ENCODE results near the gene DBR1.
A peak's percentile ranks its signal among the peaks of the same experiment; 100 is the strongest.
"Not testable (repeated sequence)": the region's sequence is repeated elsewhere in the genome, so short reads cannot be mapped to it uniquely, and the experiment has no call there.

Gene DBR1

DNA sequence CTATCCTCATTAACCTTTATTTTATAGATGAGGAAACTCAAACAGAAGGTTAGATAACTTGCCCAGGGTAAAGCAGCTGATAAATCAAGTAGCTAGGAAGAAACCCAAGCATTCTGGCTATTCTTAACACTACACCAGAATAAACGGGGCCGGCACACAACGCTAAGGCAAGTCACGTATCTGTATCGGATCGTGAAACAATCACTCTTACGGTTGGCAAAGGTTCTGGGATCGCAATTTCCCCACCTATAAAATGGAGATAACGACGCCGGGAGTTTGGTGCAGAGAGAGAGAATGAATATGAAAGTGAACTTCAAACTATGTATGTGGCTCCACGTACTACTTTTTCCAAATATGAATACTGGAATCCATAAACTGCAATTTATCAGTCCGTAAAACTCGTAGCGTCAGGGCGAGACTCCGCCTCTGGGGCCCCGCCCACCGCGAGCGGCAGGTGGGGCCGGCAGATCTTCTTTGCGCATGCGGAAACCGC is 12.1 kb upstream of the DBR1 start:
- peak; percentile 93 for DNase-seq

DNA sequence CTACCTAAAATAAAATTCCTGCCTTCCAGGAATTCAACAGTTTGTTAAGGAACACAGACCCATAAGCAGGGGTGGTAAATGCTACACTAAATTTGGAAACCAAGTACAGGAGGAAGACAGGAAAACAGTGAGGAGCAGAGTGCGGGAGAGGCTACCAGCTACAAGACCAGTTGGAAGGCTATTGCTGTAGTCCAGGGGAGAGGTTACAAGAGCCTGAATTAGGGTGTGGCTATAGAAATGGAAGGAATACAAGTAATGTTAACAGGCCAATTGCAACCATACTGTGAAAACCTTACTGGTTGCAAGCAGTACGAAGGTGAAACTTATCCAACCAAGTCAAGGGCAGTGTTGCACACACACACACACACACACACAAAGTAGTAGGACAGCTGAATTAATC is 11.5 kb upstream of the DBR1 start:
- no peak for DNase-seq

DNA sequence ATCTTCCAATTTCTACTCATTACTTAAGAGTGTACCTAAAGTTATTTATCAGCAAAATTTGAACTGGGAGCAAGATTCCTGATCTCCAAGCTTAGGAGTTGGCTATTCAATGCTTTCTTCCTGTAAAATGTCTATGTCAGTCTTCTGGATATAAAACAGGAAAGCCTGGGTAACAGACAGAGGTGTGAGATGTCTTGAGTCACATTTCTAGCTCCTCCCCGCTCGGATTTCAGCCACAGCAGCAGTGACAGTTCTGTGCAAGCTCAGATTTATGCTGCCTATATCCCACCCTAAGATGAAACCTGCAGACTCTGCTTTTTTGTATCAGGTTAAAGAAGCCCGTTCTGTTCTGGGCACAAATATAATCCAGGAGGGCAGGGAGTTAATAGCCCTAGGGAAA is 10.3 kb upstream of the DBR1 start:
- no peak for DNase-seq

DNA sequence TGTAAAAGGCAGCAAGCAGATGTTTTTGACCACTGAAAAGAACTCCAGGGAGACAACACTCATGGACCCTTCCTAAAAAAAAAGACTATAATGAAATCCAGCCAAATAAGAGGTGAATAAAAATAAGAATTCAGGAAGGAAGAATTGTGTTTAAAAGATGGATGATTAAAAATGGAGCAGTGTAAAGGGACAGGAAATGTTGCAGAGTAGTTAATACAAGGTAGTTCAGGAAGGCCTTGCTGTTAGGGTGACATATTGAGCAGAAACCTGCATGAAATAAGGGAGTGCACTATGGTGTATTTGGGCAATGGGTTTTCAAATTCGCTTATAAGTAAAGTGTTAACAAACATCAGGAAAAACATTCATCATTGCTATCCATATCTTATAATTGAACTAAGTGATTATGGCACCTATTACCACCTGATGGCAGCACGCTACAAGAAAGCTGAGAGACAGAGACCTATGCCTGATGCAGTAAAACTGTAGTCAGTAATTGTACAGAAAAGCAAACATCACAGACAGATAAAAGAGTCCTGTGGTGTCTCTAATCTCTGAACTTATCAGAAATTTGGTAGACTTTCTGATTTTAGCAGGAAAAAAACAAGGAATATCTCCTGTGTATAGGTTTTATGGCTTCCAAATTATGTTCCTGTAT is 5.8 kb upstream of the DBR1 start:
- DNase-seq, result peak; percentile 64

DNA sequence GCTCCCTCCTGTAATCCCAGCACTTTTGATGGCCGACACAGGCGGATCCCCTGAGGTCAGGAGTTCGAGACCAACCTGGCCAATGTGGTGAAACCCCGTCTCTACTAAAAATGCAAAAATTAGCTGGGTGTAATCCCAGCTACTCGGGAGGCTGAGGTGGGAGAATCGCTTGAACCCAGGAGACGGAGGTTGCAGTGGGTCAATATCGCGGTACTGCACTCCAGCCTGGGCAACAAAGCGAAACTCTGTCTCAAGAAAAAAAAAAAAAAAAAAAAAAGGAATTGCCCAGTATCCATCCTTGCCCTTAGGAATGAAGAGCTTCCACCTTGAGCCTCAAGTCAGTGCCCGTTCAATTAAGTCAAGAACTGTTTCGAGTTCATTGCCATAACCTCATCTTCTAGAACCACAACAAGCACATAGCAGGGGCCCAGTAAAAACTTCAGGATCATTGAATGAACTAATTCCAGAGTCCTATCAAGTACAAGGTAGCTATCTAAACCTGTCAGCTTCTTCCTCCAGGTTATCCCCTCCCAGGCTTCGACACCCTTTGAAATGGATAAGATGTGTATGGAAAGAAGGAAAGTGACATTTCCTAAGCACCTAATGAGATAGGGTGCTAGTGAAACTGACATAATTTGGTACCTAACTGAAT is 826 bp downstream of the DBR1 start:
- no peak for DNase-seq

DNA sequence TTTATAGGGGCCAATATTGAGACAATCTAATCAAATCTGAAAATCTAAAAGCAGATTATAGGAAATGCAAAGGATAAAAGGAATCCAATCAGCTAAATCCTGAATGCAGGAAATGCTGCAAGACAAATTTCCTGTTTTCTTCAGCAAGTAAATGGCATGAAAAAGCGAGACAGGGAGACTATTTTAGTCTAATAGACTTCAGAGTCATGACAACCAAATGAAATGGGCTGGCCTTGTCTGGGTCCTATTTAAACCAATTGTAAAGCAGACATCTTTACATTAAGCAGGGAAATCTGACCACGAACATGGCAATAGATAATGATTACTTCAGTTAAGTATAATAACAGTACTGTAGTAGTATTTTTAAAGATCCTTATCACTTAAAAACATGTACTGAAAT is 2.1 kb downstream of the DBR1 start:
- no peak for DNase-seq

DNA sequence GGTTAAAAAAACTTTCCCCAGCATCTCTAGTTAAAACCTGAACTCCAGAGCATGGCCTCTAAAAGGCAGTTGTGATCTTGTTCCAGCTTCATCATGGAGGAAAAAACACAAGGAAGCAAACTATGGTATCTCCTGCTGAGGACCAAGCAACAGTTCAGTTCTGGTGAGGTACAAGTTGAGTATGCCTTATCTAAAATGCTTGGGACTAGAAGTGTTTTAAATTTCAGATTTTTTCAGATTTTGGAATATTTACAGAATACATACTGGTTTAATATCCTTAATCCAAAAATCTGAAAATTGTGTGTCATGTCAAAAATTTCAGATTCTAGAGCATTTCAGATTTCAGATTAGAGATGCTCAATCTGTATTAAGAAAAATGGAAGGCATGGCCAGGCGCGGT is 9.7 kb downstream of the DBR1 start:
- DNase-seq, result no peak

DNA sequence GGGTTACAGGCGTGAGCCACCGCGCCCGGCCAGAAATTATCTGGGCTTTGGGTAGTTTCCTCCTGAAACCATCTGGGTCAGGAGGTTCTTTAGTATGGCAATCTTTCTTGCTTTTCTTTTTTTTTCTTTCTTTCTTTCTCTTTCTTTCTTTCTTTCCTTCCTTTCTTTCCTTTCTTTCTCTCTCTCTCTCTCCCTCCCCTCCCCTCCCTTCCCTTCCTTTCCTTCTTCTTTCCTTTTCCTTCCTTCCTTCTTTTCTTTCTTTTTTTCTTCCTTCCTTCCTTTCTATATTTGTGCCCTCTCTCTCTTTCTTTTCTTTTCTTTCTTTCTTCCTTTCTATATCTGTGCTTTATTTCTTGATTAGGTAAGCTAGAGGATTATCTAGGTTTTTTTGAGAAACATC is 17.0 kb downstream of the DBR1 start:
- DNase-seq, result no peak

DNA sequence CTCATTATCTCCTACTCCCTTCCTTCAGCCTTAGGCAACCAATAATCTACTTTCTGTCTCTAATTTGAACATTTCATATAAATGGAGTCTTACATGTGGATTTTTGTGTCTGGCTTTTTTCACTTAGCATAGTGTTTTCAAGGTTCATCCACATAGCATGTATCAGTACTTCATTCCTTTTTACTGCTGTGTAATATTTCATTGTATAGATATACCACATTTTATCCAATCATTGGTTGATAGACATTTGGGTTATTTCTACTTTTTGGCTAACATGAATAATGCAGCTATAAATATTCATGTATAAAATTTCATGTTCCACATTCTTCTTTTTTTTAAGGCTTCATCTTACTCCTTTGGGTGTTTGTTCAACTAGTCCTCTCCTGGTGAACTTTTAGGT is 20.2 kb downstream of the DBR1 start:
- DNase-seq, result no peak

DNA sequence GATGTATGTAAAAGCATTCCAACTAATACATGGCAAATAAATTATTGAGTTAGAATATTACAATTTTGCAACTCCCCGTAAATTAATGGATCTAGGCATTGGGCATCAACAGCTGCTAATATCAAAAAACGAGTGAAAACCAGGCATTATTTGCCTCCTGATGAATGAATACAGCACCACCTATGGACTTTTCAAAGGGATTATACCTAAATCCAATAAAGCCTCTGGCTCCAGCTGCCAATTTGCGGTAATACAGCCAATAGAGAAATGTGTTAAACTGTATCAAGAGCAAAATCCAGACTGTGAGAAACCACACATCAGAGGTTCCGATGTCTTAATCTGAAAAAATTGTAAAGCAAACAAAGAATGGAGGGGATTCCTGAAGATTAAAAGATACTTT is 26.2 kb downstream of the DBR1 start:
- DNase-seq, result no peak

DNA sequence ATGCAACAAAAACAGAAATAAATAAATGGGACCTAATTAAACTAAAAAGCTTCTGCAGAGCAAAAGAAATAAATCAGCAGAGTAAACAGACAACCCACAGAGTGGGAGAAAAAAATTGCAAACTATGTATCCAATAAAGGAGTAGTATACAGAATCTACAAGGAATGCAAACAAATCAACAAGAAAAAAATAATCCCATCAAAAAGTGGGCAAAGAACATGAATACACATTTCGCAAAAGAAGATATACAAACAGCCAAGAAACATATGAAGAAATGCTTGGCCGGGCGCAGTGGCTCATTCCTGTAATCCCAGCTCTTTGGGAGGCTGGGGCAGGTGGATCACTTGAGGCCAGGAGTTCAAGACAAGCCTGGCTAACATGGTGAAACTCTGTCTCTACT is 32.5 kb downstream of the DBR1 start:
- DNase-seq, result not testable (repeated sequence)

DNA sequence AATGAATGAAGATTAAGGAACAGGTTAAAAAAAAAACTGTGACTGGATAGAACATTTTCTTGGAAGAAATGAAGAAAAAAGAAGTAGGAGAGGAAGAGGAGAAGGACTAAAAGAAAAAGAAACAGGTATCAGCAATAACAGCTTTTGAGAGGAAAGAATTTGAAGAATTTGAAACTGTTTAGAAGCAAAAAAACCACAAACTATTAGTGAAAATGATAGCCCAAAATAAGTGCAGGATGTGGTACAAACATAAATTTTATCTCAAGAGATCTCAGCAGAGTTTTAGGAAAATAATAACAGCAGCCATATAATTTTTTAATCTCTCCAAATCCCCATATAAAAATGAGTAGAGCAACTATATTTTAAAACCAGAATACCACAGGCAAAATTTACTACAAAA is 33.8 kb downstream of the DBR1 start:
- no peak for DNase-seq

DNA sequence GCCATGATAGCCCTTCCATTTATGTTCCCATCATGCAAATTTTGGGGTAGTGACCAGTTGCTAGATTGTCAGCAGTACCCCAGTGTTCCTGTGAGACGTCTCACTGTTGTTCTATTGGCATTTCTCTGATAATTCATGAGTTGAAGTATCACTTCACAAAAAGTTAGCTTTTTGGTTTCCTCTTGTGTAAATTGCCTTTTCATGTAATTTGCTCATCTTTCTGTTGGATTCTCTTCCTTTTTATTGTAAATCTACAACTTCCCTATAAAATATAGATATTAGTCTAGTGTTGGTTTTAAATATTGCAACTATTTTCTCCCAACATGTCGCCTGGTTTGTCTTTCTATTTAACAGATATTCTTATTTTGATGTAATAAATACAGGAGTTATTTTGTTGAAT is 35.0 kb downstream of the DBR1 start:
- no peak for DNase-seq

DNA sequence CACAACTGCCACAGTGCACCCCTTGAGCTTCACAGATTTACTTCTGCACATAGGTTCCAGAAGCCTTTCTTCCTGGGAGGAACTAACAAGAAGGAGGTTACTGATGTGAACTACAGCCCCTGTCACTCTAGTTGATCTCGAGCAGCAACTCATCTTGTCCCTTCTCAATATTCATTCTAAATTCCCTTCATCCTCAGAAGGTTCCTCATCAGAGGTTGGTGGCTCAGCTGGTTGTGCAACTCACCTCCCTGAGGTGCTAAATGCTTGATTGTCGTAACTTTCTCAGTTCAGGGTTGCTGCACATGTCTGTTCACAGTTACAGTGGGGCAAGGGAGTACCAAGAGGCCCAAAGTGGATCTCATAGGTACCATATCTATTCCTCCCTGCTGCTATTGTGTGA is 36.9 kb downstream of the DBR1 start:
- DNase-seq, result no peak

DNA sequence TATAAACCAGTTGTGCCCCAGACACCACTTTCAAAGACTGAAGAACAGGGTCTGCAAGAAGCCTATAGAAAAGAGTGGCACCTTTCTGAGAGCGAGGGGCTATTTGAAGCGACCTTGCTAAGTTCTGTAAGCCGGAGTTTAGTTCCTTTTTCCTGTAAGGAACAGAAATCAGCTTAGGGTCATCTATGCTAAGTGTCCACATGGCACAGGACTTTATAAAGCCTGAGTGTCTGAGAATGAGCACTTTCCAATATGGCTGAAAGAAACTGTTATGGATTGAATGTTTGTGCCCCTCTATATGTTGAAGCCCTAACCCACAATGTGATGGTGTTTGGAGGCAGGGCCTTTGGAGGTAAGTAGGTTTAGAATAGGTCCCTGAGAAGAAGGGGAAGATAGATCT is 38.5 kb downstream of the DBR1 start:
- no peak for DNase-seq

DNA sequence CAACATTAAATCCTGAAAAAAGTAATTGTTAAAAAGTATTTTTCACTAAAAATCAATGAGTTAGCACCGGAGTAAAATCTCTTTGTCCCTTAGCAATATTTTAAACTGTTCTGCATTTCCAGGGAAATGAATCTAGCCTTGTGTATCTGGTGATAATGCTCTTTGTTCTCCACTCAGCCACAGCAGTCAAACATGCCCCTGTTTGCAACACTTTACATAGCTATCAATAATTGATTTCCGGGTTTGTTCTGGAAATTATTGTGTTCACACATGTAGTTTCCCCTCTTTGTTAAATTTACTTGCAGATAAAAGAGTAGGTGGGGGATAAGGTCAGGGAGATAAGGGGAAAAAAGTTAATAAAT is 38.9 kb downstream of the DBR1 start:
- no peak for DNase-seq

DNA sequence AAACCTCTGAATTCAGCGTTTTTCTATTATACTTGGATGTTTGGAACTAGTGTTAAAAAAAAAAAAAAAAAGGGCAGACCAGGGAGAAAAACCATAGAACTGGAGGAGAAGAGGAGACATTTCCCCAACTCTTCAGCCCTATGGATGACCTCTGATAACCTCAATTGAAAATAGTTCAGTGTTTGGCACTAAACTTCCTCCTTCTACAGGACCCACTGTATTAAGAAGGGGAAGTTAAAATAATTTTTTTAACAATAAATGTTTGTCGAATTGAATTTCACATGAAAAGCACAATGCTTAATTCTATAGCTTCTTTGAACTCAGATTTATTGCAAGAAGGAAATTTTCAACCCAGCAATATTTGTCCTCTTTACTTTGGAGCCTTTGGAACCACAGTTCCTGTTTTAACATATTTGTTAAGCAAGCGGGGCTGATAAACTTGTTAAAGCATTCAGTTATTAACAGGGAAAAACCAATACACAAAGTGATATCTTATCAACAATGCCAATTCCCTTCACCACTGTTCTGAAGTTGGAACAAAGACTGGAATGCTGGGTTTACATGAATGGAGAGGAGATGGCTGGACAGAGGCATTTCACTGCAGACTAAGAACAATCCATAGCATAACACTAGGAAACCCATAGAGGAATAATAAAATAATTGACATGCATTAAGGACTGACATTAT is 39.4 kb downstream of the DBR1 start:
- DNase-seq, result no peak

DNA sequence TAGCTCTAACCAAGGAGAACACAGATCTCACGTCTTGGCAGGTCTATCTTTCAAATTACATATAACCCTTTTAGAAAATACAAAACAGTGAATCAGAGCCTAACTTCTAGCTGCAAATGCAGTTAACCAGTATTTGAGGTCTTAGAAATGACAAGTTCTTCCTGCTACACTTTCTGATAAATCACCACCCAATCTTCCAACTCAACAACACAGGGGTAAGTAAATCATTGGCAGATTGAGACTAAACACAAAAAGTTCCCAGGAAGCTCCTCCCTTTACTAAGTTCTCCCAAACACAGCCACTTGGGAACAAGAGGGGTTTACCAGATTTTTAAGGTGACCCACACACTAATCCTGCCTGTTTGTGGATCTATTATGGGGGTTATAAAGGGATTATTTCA is 42.5 kb downstream of the DBR1 start, which contains the start of gene A4GNT:
Gene A4GNT, minus strand, starts transcription at position 152 of the 400 bp plus-strand sequence. CDS start 1,134 bp downstream, outside the sequence.
- DNase-seq, result no peak

DNA sequence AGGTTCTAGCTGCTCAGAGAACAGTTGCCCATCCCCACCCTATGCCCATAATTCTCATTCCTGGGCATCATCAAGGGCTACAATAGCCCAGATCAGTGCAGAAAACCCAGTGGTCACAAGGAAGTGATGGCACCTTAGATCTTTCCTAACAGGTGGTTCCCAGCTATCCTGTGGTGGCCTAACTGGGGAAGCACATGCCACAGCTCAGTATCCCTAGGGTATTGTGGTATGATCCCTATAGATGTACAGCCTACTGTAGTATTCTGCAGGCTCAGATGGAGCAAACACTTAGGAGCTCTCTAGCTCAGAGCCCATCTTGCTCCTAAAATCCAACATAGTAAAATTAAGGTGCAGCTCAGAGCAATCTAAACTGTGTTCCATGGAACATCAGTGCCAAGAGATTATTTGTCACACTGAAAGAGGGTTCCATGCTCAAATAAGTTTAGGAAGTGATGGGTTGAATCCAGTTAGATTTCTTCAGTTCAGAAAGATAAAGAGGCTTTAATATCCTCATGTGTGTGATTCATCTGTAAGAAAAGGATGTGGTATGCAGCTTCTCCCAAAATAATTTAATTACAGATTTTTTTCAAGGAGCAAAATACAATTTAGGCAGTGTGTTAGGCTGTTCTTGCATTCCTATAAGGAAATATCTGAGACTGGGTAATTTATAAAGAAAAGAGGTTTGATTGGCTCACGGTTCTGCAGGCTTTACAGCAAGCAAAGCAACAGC is 46.9 kb downstream of the DBR1 start:
- no peak for DNase-seq

DNA sequence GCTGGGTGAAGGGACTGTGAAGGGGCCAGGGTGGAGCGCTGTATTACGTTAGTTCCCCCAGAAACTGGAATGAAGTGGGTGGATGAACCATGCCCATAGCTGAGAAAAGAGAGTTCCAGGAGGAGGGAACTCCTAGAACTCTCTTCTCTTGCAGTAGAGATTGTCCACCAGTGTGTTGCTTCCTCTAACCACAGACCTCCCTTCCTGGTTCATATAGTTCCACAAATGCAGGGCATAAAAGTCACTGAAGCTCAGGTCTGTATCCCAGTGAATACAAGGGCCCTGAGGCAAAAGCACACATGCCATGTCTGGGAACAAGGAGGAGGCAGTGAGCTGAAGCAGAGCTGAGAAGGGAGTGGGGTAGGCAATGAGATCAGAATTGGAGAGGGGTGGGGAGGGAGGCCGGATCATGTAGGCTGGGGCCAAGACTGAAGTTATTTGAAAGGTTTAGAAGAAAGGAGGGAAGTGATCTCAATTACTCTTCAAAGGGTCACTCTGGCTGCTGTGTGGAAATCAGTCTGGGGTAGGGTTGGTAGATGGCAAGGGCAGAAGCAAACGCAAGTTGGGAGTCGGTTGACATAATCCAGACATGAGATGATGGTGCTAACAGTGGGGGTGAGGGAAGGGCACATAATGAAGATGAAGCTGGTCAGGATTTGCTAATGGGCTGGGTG is 49.0 kb downstream of the DBR1 start:
- DNase-seq, result no peak

DNA sequence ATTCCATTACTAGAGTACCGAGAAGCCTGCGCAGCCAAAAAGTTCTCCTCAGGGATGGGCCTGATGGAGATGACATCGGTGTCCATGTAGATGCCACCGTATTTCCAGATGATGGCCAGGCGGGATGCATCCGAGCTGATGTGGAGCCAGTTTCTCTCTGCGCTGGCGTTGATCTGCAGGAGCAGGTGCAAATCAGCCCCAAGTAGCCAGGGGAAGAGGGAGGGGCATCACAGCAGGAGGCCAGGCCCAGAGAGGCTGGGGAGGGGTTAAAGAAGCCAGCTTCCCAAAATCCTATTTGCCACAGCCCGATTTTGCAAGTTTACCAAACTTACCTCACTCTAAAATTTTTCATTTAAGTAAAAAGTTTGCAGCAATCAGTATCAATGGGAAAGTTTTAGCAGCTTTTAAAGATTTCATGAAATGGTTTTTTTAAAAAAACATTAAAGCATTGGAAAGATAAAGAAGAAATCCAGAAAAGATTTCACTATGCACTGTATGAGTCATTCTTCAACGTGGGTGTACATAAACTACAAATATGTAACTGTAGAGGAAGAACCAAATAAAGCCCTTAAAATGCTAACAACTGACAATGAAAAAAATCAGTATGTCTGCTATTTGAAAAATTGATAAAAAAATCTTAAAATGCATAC is 49.9 kb downstream of the DBR1 start:
- no peak for DNase-seq

DNA sequence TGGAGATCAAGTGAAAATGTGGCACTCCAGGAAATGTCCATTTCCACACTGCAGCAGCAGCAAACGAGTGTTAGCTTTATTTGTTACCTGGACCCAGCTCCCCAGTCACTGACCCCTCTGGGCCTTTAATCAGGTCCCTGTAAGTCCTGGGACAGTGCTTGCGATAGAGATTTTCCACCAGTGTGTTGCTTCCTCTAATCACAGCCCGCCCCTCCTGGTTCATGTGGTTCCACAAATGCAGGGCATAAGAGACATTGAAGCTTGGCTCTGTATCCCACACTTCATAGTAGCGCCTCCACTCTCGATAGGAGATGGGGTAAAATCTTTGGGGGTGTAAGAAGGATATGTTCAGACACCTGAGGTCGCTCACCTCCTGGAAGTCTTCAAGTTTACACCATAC is 50.5 kb downstream of the DBR1 start:
- DNase-seq, result no peak

DNA sequence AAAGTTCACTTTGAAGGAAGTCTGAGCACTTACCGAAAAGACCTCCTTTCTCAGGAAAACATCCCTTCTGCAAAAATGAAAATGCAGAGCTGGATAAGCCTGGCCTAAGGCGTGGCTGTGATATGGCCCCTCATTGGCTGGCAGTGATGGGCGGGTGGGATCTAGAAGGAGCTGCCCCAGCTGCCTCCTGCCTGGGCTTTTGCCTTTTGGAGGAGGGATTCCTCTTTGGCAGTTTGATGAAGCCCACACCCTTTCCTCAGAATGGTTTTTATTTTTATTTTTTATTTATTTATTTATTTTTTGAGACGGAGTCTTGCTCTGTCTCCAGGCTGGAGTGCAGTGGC is 55.3 kb downstream of the DBR1 start:
- DNase-seq, result no peak

Measured in CD4-positive, alpha-beta T cell treated with Interleukin-17A for 1 hour (primary cell).